GM19324 (cell line): ENCODE results near the gene PNCK.
"Not testable (repeated sequence)": the region's sequence is repeated elsewhere in the genome, so short reads cannot be mapped to it uniquely, and the experiment has no call there.

ENCODE experiments used
- ATAC-seq: cut with Tn5 transposase; IDR thresholded peaks from one replicate; pipeline ENCODE4 v1.9.1; 2021; ENCODE audit warnings: mild to moderate bottlenecking, moderate library complexity; ENCODE audit not compliant: unreplicated experiment, low FRiP score

The PNCK gene

DNA sequence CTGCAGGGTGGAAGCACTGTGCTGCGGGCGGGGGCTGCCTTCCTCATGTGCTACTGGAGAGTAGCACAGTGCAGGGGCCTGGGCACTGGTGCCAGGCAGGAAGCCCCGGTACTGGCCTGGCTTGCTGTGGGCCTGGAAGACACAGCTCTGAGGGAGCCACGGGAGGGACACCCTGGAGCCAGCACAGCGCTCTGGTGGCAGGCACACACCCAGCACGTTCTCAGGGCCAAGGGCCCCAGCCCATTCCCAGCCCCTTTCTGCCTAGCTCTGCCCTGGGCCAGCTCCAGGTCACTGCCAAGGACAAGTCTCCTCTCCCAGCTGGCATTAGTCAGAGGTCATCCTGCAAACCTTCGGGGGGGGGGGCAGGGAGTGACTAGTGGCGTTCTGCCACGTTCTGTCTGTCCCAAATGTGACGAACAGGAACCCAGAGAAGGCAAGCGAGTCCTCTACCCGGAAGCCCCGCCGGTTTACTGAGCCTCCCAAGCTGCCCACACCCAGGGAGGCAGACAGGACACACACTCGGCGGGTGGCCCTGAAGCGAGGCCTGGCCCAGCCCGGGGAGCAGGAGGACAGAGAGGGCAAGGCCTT lies 26.3 kb upstream of the PNCK start:
- not testable (repeated sequence) for ATAC-seq

DNA sequence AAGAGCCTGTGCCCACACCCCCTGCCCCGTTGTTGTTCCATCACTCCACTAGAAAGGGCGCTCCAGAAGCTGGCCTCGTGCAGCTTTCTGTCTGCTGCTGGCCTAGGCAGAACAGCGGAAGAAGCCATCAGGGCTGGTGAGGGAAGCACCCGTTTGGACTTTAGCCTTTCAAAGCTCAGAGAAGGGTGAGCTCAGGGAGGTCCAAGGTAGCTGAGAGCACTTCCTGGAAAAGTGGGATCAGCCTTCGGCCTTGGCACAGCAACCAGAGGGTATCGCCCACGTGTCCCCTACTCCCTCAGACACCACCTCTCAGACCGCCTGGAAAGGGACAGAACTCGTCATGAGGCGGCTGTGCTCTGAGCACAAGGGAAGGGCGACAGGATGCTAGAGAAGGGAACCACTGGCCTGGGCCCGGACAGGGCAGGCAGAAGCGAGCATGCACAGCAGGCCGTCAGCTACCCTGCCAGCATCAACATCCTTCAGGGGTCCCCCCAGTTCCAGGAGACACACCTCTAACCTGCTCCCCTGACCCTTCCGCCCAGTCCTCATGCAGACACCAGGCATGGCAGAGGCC lies 25.7 kb upstream of the PNCK start:
- not testable (repeated sequence) for ATAC-seq

DNA sequence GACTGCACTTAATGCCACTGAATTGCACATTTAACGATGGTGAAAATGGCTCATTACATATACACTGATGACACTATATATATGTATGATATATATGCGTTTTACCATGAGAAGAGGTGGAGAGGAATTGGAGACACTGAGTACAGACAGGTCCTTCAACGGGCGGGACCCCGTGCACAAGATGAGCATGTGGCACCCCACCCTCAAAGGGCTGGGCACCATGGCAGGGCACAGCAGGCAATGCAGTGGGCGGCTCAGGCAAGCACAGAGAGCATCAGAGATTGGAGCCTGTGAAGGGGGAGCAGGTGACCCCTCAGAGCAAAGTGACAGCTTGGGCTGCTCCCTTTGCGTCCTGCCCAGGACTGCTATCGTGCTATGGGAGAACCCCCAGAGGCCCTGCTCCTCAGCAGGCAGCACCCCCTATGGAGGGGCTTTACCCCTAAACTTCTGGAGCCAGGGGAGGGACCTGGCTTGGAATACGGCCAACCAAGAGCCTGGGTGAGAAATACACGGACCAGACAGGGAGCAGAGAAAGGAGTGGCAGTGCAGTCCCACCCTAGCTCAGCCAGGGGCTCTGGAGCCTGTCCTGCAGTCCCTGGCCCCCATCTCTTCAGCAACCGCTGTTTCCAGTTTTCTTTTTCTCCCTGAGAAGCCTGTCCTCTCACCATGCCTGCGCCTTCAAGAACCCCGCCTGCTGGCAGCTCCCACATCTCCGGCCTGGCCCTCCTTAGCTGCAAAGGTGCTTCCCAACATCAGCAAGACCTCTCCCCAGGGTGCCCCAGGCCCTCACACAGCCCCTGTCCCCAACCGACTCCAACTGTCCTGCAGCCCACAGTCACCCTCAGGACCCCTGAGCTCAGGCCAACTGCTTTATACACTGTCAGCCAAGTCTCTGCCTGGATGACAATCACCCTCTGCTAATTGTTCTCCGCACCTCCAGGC lies 24.6 kb upstream of the PNCK start:
- ATAC-seq: no peak

DNA sequence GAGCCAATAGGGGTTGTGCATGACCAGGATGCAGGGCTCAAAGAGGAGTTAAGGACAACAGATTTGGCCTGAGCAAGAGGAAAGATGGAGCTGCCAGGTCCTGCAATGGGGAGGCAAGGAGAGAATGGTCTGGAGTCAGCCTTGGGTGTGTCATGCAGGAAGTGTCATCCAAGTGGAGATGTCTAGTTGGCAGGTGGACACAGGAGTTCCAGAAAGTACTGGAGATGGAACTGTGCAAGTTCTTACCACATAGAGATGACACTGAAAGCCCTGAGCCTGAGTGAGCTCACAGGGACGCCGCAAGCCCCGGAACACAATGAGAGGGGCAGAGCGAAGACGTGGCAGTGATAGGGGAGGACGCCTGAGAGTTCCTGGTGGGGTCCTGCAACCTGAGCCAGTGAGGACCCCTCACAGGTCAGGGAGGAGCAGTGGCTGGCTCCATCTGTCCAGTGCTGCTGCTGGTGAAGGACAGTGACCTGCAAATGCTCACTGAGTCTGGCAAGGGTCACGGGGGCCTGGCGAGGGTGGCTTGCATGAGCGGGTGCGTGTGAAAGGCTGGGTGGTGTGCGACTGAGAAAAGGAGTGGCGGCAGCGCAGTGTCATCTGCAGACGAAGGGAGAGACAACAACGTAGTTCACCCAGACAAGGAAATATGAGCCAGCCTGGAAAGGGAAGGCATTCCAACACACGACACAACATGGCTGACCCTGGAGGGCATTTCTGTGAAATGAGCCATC lies 23.5 kb upstream of the PNCK start:
- not testable (repeated sequence) for ATAC-seq

DNA sequence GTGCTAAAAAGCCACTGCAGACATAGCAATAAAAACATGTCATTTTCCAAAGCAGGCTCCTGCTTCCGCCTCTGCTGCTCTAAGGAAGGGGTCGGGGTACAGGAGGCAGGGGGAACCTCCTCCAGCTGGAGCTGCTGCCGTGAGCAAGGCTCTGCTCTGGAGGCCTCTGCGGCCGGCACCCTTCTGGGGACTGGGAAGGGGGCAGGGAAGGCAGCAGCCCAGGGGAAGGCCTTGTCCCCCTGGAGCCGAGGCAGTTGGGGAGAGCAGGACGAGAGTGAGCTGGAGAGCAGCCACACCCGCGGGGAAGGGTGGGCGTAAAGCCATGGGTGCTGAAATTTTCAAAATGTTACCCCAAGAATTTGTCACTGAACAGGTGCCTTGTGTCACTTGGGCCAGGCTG lies 22.9 kb upstream of the PNCK start:
- ATAC-seq: not testable (repeated sequence)

DNA sequence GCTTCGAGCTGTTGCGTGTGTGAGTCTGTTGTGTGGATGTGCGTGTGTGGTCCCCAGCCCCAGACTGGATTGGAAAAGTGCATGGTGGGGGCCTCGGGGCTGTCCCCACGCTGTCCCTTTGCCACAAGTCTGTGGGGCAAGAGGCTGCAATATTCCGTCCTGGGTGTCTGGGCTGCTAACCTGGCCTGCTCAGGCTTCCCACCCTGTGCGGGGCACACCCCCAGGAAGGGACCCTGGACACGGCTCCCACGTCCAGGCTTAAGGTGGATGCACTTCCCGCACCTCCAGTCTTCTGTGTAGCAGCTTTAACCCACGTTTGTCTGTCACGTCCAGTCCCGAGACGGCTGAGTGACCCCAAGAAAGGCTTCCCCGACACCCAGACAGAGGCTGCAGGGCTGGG lies 22.5 kb upstream of the PNCK start:
- ATAC-seq: no peak

DNA sequence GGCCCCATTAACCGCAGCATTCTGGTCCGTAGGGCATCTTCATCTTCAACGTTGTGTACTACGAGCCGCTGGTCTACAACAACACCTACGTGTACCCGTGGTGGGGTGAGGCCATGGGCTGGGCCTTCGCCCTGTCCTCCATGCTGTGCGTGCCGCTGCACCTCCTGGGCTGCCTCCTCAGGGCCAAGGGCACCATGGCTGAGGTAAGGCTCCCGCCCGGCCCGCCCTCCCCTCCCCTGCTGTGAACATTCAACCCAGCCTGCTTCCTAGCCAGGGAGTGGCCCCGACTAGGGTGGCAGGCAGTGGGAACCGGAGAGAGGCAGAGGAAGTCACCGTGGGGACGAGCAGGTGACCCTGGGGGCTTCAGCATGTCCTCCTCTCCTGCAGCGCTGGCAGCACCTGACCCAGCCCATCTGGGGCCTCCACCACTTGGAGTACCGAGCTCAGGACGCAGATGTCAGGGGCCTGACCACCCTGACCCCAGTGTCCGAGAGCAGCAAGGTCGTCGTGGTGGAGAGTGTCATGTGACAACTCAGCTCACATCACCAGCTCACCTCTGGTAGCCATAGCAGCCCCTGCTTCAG lies 21.2 kb upstream of the PNCK start:
- ATAC-seq: no peak

DNA sequence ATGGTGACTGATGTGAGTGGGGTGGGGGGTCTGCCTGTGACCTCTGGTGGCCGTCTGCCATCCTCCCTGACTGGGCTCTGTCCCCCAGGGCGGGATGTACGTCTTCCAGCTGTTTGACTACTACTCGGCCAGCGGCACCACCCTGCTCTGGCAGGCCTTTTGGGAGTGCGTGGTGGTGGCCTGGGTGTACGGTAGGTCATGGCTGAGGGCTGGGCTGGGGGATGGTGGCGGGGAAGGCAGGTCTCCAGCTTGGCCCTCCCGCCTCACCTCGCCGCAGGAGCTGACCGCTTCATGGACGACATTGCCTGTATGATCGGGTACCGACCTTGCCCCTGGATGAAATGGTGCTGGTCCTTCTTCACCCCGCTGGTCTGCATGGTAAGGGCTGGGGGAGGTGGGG lies 20.6 kb upstream of the PNCK start:
- ATAC-seq: not testable (repeated sequence)

DNA sequence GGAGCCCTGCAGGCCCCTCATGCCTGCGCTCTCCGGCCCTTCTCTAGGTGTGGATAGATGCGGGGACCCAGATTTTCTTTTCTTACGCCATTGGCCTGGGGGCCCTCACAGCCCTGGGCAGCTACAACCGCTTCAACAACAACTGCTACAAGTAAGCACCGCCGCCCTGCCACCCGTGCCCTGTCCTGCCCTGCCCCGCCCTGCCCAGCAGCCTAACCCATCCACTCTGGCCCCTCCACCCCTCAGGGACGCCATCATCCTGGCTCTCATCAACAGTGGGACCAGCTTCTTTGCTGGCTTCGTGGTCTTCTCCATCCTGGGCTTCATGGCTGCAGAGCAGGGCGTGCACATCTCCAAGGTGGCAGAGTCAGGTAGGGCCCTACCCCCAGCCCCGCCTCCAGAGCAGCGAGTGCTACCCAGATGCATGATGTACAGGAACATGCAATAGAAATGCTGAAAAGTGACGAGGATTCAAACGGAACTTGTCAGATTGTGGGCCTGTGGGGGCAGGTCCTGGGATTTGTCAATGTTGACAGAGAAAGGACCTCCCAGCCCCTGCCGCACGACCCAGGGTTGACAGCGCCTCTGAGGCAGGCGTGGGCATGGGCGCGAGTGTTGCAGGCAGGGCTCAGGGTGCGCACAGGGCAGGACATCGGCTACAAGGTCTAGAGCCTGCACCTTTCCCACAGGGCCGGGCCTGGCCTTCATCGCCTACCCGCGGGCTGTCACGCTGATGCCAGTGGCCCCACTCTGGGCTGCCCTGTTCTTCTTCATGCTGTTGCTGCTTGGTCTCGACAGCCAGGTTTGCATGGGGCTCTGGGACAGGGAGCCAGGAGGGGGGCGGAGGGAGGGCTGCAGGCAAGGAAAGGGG lies 19.8 kb upstream of the PNCK start:
- no peak for ATAC-seq

DNA sequence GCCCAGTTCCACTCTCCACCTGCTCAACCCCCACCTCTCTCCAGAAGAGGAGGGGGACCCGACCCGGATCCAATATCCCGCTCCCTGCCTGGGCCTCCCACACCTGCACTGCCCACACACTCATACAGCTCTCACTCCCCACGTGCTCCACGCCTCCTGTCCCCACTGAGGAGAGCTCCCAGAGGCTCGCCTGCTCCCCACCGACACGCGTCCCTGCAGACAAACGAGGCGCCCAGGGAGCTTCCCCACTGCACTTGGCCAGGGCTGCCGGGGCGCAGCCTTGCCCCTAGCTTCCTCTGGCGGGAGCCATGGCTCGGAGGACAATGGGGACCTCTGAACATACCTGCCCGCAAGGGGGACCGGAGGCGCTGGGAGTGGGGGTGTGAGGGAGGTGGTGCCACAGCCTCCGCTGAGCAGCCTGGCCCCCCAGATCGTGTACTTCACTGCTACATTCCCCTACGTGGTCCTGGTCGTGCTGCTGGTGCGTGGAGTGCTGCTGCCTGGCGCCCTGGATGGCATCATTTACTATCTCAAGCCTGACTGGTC lies 19.1 kb upstream of the PNCK start:
- ATAC-seq: no peak

DNA sequence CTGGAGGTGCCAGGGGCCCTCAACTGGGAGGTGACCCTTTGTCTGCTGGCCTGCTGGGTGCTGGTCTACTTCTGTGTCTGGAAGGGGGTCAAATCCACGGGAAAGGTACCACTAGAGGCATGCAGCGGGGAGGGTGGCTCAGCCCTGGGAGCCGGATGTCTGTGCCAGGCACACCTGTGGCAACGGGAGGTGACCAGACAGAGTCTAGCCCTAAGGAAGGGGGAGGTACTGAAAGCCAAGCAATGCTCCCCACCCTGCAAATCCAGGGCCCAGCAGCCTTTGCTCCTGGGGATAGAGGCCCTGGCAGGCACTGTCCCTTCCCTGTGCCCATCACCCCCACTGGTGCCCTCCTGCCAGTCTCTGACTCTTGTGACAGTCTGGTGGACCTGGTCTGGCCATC lies 18.4 kb upstream of the PNCK start:
- no peak for ATAC-seq

DNA sequence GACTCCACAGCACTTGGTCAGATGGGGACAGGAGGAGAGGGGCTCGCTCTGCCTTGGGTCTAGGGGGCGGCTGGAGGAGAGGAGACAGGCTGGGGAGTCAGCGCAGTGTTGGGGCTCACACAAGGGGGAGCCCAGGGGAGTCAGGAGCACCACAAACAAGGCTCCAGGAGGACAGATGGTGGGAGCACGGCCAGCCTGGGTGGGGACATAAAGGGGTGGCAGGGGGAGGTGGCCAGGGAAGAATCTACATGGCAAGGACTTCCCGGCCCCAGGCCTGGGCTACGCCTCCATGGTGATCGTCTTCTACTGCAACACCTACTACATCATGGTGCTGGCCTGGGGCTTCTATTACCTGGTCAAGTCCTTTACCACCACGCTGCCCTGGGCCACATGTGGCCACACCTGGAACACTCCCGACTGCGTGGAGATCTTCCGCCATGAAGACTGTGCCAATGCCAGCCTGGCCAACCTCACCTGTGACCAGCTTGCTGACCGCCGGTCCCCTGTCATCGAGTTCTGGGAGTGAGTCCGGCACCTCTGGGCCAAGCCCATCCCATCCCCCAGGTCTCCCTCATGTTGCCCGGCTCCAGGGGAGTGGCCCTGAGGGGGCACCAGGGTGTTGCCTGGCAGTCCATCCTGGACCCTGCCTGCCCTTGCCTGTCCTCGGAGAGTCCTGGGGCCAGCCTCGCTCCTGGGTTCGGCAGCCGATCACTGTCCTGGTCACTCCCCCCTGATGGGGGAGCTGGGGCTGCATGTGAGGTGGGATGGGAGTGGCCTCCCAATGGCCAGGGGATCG lies 17.6 kb upstream of the PNCK start:
- ATAC-seq: not testable (repeated sequence)

DNA sequence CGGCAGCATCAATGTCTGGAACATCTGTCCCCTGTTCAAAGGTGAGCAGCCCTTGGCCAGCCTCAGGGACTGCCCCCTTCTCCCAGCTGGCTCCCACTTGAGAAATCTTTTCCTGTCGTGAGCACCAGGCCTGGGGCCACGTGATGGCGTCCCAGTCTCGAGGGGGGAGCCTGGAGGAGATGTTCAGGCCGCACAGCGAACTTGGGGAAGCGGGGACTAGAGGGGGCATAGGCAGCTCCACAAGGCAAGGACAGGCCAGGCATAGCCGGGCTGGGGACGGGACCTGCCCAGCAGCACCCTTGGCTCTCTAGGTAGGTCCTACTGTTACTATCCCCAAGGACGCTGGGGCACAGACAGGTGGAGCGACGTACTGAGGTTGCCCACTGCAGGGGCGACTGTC lies 16.9 kb upstream of the PNCK start:
- no peak for ATAC-seq

DNA sequence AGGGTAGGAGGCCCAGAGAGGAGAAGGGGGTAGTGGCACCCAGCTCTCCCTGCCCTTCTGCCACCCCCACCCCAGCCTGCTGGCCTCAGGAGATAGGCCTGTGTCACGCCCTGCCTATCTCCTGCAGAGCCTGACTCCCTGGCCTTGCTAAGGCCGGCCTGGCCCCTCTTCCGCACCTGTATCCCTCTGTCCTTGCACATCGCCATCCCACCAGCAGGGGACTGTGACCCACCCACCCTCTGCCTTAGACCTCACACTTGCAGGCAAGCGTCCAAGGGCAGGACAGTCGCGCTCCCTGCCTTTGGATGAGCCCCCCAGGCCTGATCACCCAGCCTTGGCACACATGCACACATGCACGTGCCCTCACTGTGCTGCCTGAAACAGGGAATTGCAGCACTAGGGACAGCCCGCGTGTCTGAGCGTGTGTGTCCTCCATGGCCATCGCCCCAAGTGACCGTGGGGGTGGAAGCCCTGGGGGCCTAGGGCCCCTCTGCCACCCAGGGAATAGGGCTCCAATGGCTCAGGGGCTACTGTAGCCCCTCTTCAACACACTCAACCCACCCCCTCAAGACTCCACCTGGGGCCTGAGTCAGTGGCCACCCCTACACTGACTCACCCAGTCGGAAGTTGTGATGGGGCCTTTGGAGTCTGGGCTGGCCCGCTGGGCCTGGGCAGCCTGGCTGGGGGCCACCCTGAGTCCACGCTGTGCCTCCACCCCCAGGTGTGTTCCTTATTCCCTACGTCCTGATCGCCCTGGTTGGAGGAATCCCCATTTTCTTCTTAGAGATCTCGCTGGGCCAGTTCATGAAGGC lies 16.2 kb upstream of the PNCK start:
- ATAC-seq: no peak

DNA sequence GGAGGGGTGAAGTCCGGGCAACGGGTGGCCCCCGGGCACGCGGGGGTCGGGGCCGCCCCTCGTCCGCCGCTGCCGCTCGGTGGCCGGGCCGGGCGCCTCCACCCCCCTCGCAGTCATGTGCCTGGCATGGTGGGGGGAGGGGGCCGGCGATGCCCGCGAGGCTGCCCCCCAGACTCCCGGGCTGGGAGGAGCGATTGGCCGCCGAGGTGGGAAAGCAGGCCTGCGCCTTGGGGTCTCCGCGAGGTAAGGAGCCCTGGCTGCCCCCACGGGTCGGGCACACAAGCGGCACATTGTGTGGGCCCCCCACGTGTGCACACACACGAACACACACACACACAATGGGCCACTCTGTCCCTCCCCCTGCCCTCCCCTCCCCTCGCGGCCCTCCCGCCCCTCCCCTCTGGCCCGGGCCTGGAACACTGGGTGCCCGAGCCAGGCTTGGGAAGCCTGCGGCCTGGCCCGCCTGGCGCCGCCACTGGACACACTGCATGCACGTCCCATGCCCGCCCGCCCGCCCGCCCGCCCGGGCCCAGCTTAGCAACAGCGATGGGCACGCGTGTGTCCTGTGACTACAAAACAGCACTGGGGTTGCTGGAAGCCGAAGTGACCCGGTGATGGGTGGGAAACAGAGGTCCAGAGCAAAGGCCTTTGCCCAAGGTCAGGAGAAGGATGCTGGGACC lies 15.4 kb upstream of the PNCK start:
- no peak for ATAC-seq

DNA sequence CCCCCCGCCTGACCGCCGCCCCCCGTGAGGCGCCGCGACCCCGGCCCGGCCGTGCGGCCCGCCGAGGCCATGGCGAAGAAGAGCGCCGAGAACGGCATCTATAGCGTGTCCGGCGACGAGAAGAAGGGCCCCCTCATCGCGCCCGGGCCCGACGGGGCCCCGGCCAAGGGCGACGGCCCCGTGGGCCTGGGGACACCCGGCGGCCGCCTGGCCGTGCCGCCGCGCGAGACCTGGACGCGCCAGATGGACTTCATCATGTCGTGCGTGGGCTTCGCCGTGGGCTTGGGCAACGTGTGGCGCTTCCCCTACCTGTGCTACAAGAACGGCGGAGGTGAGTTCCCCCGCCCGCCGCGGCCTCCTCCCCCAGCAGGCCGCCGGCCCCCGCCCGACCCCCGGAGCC lies 14.9 kb upstream of the PNCK start:
- ATAC-seq: no peak

DNA sequence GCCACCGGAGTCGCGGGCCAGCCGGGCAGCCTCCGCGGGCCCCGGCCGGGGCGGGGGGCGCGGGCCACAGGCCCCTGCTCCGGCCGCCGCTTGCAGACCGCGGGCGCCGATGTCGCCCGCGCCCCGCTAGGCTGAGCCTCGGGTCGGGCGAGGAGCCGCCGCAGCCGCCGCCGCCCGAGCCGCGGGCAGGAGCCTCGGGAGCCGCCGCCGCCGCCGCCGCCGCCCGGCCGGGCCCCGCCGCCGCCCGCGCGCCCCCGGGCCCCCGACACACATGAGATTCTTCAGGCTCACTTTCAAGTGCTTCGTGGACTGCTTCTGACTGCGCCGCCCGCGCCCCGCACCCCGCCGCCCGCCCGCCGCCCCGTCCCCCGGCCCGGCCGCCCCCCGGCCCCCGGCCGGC lies 14.5 kb upstream of the PNCK start:
- ATAC-seq: no peak
